Ovary (tissue), 3 donors: ENCODE data around the gene ASB7.

Source experiments
- EP300 ChIP-seq: sonication (generic); formaldehyde crosslinking; IDR thresholded peaks from one replicate; pipeline ENCODE4 v1.6.1; 2017; ENCODE audit warnings: antibody characterized with exemption
- POLR2A ChIP-seq: fragments of 450-650 bp; IDR thresholded peaks from one replicate; pipeline ENCODE4 v1.6.1; 2017; ENCODE audit warnings: antibody characterized with exemption, mild to moderate bottlenecking, moderate library complexity
- TF ChIP-seq, protein P1 (sequence below), 3 donors: fragments of 450-650 bp in 2 of 3; fragments of 200-600 bp in 1 of 3; IDR thresholded peaks; one replicate each; pipeline versions ENCODE4 v1.5.1 to v1.8.0; 2016 to 2022; ENCODE audit warnings: antibody characterized with exemption in 3 of 3, mild to moderate bottlenecking in 1 of 3
- donor health status: DM: no; HTN: no; CAD: no.

DNA sequence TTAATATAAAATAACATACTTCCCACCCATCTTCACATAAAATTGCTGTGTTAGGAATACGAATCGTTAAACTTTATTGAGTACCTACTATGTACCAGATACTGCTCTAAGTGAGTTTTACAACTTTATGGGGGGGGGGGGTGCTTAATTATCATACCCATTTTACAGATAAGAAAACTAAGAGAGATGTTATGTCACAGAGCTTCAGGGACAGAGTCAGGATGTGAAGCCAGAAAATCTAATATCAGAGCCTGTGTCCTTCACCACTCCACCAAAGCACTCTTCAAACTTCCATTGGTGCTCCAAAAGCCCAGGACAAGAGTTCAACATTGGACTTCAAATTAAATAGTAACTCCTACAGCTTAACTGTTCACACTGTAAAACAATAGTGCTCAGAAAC is 9.0 kb upstream of the ASB7 start:
- TF ChIP-seq POLR2A (no peak), EP300 (no peak)
- TF ChIP-seq, protein P1, sequence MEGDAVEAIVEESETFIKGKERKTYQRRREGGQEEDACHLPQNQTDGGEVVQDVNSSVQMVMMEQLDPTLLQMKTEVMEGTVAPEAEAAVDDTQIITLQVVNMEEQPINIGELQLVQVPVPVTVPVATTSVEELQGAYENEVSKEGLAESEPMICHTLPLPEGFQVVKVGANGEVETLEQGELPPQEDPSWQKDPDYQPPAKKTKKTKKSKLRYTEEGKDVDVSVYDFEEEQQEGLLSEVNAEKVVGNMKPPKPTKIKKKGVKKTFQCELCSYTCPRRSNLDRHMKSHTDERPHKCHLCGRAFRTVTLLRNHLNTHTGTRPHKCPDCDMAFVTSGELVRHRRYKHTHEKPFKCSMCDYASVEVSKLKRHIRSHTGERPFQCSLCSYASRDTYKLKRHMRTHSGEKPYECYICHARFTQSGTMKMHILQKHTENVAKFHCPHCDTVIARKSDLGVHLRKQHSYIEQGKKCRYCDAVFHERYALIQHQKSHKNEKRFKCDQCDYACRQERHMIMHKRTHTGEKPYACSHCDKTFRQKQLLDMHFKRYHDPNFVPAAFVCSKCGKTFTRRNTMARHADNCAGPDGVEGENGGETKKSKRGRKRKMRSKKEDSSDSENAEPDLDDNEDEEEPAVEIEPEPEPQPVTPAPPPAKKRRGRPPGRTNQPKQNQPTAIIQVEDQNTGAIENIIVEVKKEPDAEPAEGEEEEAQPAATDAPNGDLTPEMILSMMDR (IDR thresholded peaks at IDR 0.05): no peak
